ENCODE data around the gene SGSM2. TPM values are rescaled to one million over a fixed set of nuclear protein-coding genes. Genes with fewer than 3 reads are reported as not detected.

SGSM2 gene
- total RNA-seq, 1 donor from 2014 or later, result 39.1 TPM

DNA sequence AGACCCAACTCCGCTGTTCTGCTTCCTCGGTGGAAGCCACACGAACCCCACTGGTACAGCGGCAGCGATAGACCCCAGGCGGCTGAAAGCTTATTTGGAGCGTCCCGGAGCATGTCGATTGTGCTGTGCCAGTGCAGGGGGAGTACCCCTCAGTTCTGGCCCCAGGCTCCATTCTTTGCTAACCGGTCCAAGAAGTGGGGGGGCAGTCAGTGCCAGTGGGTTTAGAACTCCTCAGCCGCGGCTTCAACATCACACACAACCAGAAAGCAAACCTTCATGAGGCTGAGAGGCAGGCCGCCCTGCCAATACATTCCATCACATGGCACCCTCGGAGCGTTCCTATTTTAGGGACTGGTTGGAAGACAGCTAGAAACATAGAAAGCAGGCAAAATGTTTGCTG lies 65.2 kb downstream of the SGSM2 start:
- no peaks in the 10 kb centered on the region for H3K9me3 Mint-ChIP-seq
- H3K4me3 Mint-ChIP-seq, result peak overlapping the region; percentile 77
- H3K4me1 Mint-ChIP-seq (ENCODE audit: low read depth), result peaks cover 54% of the 10 kb centered on the region
- H3K27ac Mint-ChIP-seq, result peak overlapping the region; percentile 82
- DNase-seq (ENCODE audit: low spot score), result no peak
- H3K36me3 Mint-ChIP-seq (ENCODE audit: low read depth), result peaks cover 10% of the 10 kb centered on the region
- H3K27me3 Mint-ChIP-seq (ENCODE audit: insufficient read depth), result no peaks in the 10 kb centered on the region
- intact Hi-C loops (cut with micrococcal nuclease), result loop anchor here (5.0 kb wide), 1 partner anchor 110 kb away; the partner anchor contains the start of gene METTL16

DNA sequence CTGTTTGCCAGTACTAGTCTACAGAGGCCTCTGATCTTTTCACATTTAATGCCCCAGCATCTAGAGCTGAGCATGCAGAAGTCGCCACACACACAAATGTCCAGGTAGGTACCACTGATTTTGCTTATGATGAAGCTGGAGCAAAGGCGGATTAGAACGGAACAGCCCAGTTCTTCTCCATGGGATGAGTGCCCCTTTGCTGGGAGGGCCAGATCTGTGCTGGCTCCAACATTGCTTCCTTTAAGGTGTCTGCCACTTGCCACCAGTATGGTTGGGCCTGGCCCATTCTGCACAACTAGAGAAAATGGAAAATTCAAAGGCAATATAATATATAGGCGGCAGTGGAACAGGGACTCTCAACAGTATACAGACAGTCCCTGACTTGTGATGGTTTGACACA lies 65.7 kb downstream of the SGSM2 start:
- DNase-seq (ENCODE audit: low spot score), result no peak
- H3K4me1 Mint-ChIP-seq (ENCODE audit: low read depth), result peaks cover 49% of the 10 kb centered on the region
- intact Hi-C loops (cut with micrococcal nuclease), result loop anchor here (5.0 kb wide), 1 partner anchor 109 kb away; the partner anchor contains the start of gene METTL16
- H3K27me3 Mint-ChIP-seq (ENCODE audit: insufficient read depth), result no peaks in the 10 kb centered on the region
- peak overlapping the region; percentile 77 for H3K4me3 Mint-ChIP-seq
- H3K36me3 Mint-ChIP-seq (ENCODE audit: low read depth), result peaks cover 10% of the 10 kb centered on the region
- H3K9me3 Mint-ChIP-seq, result no peaks in the 10 kb centered on the region
- H3K27ac Mint-ChIP-seq, result no peak overlapping the region

DNA sequence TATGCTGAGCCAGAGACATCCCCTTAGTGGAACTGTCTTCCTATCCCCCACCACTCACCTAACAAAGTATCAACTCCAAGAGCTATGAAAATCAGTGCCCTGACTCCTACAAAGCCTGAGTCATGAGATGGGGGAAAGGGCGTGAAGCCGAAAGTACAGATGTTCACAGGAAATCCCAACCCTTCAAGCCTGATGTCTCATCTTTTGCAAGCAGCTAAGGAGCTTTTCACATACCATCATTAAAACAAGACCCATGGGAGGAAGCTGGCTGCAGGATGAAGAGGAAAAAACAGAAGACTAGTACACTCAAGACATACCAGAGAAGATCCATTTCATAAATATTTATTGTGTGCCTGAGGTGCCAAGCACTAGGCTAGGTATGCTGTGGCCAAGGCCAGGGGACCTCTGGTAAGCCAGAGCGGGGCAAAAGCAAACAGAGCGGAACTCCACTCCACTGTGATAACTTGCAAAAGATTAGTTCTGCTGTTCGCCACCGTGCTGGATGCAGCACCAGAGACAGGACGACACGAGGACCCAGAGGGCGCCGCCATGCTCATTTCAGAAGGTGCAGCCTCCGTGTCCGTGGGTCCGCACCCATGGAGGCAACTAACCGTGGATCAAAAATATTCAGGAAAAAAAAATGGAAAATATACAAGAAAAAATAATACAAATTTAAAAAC lies 68.1 kb downstream of the SGSM2 start:
- Mint-ChIP-seq H3K4me1 (ENCODE audit: low read depth) (peaks cover 41% of the 10 kb centered on the region), H3K4me3 (no peak overlapping the region)
- DNase-seq (ENCODE audit: low spot score), result no peak

DNA sequence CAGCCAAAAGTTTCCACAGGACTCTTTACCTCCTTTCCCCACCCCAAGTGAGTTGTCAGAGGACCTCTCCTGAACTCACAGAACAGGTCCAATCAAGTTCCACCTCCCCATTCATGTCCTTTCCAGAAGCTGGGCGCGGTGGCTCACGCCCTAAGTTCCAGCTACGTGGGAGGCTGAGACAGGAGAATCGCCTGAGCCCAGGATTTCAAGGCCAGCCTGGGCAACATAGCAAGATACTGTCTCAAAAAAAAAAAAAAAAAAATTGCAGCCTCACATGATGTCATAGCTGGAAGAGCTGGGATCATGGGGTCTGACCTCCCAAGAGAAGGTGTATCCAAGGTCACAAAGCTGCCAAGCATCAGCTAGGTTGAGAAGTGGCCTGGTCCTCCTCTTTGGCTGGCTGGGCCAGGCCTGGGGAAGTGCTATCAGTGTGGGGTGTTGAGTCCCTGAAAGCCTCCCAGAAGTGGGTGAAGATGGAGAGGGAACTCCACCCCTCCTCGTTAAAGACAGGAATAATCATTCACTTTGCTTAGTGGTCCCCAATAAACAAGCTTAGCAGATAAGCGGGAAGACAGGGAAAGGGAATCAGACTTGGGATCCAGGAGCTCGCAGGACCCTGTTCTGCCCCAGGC lies 69.1 kb downstream of the SGSM2 start:
- Mint-ChIP-seq H3K9me3 (no peaks in the 10 kb centered on the region), H3K36me3 (ENCODE audit: low read depth) (peaks cover 15% of the 10 kb centered on the region), H3K27ac (peak overlapping the region; percentile 18), H3K27me3 (ENCODE audit: insufficient read depth) (no peaks in the 10 kb centered on the region), H3K4me1 (ENCODE audit: low read depth) (peaks cover 39% of the 10 kb centered on the region), H3K4me3 (no peak overlapping the region)
- intact Hi-C loops (cut with micrococcal nuclease), result no loop called here
- no peak for DNase-seq (ENCODE audit: low spot score)

More for the DNA sequence above, 68.1 kb downstream of the SGSM2 start:
- no peaks in the 10 kb centered on the region for H3K27me3 Mint-ChIP-seq (ENCODE audit: insufficient read depth)
- no peaks in the 10 kb centered on the region for H3K9me3 Mint-ChIP-seq
- no peak overlapping the region for H3K27ac Mint-ChIP-seq
- H3K36me3 Mint-ChIP-seq (ENCODE audit: low read depth), result peaks cover 10% of the 10 kb centered on the region
- intact Hi-C loops (cut with micrococcal nuclease), result no loop called here

DNA sequence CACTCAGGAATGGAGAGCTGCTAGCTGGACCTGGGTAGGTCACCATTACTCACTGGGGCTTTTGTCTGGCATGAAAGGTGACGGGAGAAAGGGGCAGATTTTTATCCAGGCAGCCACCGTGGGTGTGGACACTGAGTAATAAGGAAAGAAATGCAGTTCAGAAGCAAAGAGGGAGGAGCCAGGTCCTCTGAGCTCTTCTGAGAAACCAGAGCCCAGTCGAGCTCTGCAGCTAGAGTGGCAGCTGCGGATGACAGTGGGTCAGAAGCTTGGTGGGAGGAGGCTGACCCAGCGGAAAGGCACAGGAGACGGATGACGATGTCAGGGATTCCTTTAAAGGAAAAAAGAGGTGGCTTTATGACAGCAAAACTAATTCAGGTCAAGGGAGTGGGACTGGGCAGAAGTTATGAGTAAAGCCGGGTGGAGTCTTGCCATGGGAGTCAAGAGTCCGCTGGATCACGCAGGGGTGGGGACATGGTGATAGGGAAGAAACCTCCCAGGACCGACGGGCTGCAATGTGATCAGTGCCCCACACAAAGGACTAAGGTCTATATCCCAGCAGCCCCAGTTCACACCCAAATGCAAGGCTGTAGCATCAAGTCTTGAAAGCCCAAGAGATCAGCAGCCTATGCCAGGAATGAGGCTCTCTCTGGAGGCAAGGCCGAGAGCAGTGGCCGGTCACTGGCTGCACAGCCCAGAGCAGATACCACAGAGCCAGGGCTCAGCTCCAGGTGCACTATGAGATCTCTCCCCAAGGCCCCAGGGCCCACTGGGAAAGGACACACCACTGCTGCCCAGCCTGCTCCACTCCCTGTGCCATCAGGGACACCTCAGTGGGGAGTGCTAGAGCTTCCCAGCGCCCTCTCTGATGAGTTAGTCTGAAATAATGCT lies 69.8 kb downstream of the SGSM2 start:
- Mint-ChIP-seq H3K27ac (peak overlapping the region; percentile 27), H3K4me3 (peak overlapping the region; percentile 11), H3K4me1 (ENCODE audit: low read depth) (peaks cover 34% of the 10 kb centered on the region), H3K27me3 (ENCODE audit: insufficient read depth) (no peaks in the 10 kb centered on the region), H3K36me3 (ENCODE audit: low read depth) (peaks cover 15% of the 10 kb centered on the region), H3K9me3 (no peaks in the 10 kb centered on the region)
- DNase-seq (ENCODE audit: low spot score), result no peak
- intact Hi-C loops (cut with micrococcal nuclease), result no loop called here

DNA sequence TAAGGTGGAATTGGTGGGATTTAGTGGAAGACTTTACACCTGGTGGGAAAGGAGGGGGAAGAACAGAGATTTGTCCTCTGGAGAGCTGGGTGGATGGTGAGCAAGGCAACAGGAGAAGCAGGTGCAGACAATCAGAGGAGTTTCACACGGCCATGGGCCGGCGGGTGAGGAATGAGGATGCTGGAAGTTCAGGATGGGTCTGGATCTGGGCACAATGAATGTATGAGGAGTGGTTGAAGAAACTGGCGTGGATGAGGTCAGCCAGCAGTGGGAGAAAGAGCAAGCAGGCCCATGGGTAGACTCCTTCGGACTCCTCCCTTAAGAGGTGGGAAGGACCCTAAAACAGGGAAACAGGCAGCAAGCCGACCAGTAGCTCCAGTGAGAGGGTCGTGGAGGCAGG lies 73.7 kb downstream of the SGSM2 start:
- Mint-ChIP-seq H3K27me3 (ENCODE audit: insufficient read depth) (no peaks in the 10 kb centered on the region), H3K4me1 (ENCODE audit: low read depth) (peaks cover 11% of the 10 kb centered on the region), H3K4me3 (no peak overlapping the region), H3K27ac (no peak overlapping the region), H3K9me3 (no peaks in the 10 kb centered on the region), H3K36me3 (ENCODE audit: low read depth) (peaks cover 13% of the 10 kb centered on the region)
- DNase-seq (ENCODE audit: low spot score), result no peak
- intact Hi-C loops (cut with micrococcal nuclease), result no loop called here

DNA sequence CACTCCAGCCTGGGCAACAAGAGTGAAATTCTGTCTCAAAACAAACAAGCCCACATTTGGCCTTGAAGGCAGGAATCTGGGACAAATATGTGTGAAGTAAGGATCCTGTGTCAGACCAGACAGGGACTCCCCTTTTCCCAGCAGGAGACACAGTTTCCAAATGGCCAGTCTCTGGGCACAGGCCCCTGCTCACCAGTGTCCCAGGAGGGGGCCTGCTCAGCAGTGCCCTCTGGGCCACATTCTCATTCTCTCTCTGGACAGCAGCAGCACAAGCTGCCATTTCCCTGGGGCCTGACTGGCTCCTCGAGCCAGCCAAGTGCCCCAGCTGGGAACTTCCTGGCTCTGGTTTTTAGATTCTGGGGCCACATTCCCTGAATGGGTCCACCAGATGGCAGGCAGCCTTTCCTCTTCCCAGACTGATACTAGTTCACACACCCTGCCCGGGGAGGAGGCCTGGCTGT lies 75.3 kb downstream of the SGSM2 start:
- H3K9me3 Mint-ChIP-seq, result no peaks in the 10 kb centered on the region
- no peaks in the 10 kb centered on the region for H3K27me3 Mint-ChIP-seq (ENCODE audit: insufficient read depth)
- H3K4me3 Mint-ChIP-seq, result no peak overlapping the region
- no peaks in the 10 kb centered on the region for H3K4me1 Mint-ChIP-seq (ENCODE audit: low read depth)
- peaks cover 11% of the 10 kb centered on the region for H3K36me3 Mint-ChIP-seq (ENCODE audit: low read depth)
- H3K27ac Mint-ChIP-seq, result no peak overlapping the region
- intact Hi-C loops (cut with micrococcal nuclease), result no loop called here
- DNase-seq (ENCODE audit: low spot score), result no peak

DNA sequence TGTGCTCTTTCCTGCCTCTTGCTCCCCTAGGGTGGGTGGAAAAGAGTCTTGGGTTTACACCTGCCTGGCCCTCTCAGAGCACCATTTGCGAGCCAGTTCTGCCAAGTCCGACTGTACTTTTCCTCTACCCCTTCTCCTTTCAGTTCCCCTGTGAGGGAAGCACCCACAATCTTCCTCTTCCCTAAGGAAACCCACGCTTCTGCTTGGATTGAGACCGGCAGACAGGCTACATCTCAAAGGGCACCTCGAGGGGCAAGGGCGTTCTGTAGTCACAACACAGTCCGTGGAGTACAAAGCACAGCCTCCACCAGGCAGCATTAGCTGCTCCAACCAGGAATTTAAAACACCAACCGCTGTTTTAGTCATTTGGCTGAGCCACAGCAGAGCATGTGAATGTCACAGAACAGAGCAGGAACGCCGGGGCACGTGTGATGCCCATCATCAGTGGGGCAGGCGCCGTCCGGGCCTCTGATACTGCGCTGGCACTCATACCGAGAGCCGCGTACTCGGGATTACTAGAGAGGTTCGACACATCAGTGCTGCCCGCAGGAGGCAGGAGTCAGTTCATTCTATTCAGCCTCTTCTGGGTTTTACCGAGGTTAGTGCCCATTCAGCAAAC lies 77.3 kb downstream of the SGSM2 start:
- Mint-ChIP-seq H3K4me3 (no peak overlapping the region), H3K9me3 (no peaks in the 10 kb centered on the region), H3K27ac (no peak overlapping the region), H3K27me3 (ENCODE audit: insufficient read depth) (no peaks in the 10 kb centered on the region), H3K4me1 (ENCODE audit: low read depth) (no peaks in the 10 kb centered on the region), H3K36me3 (ENCODE audit: low read depth) (peaks cover 15% of the 10 kb centered on the region)
- intact Hi-C loops (cut with micrococcal nuclease), result loop anchor here (5.0 kb wide), 1 partner anchor 77 kb away; the partner anchor contains the start of genes SGSM2 and TSR1
- DNase-seq (ENCODE audit: low spot score), result no peak

DNA sequence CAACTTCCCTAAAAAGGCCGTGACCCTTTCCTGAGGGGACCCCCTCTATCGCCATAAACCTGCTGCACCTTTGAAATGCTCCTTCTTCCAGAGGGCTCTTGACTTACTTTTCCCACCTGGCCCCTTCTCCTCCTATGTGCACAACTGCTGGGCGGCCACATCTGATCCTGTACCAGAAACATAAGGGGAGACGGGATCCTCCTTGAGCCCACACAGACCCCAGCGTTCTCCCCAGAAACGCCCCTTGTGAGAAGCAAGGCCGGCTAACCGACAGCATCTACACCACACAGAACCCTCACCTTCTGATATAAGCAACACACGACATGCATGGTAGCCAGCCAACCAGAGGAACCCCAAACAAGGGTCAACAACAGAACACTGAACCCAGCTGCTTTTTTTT lies 77.8 kb downstream of the SGSM2 start:
- no peak for DNase-seq (ENCODE audit: low spot score)
- no peaks in the 10 kb centered on the region for H3K4me1 Mint-ChIP-seq (ENCODE audit: low read depth)
- no peaks in the 10 kb centered on the region for H3K27me3 Mint-ChIP-seq (ENCODE audit: insufficient read depth)
- intact Hi-C loops (cut with micrococcal nuclease), result loop anchor here (5.0 kb wide), 1 partner anchor 78 kb away; the partner anchor contains the start of genes SGSM2 and TSR1
- H3K4me3 Mint-ChIP-seq, result no peak overlapping the region
- no peak overlapping the region for H3K27ac Mint-ChIP-seq
- H3K9me3 Mint-ChIP-seq, result no peaks in the 10 kb centered on the region
- peaks cover 18% of the 10 kb centered on the region for H3K36me3 Mint-ChIP-seq (ENCODE audit: low read depth)

DNA sequence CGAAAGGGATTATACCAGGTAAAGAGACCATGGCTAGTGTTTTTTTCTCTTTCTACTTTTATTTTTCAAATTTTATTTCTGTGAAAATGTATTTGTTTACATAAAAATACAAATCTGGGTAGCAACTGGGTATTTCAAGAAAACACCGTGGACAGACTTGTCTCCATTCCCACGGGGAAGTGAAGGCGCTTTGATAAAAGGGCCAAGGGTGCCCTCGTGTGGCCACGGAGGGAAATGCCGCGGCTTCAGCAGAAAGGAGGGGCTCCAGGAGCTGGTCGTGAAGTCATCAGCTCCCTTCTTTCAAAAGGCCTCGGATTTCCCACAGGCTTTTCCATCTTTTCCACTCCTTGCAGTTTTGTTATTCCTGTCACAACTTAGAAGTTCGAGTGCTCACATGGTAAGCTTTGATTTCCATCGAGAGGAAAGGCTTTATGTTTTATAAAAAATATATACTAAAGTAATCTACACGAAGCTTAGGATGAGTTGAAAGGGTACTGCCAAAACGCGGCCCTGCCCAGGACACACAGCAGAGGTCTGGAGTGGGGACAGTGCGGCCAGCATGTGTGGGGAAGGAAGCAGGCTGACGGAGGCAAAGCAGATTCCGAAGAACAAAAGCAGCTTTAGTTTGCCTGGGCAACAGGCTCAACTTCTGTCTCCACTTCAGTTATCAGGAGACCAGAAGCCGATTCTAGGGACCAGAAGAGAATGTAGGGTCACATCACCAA lies 78.9 kb downstream of the SGSM2 start:
- H3K9me3 Mint-ChIP-seq, result no peaks in the 10 kb centered on the region
- intact Hi-C loops (cut with micrococcal nuclease), result loop anchor here (1.0 to 5.0 kb wide), 3 partner anchors 15 to 79 kb away; partner anchors contain the start of genes MNT, SGSM2 and TSR1

DNA sequence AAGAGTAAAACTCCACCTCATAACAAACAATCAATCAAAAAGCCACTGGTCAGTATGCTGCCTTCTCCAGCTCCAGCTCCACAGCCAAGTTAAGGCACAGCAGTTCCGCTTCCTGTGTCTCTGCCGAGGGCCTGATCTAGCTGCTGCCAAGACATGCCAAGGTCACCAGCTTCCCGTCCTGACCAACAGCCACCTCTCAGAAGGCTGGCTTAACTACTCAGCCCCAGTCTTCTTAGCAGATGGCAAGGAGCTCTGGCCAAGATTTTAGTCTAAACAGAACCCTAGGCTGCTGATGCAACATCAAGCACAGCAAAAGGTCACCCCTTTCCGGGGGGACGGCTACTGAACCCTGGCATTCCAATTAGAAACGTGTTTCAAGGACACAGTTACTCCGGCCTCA lies 81.3 kb downstream of the SGSM2 start:
- no peak overlapping the region for H3K27ac Mint-ChIP-seq
- intact Hi-C loops (cut with micrococcal nuclease), result loop anchor here (5.0 kb wide), 1 partner anchor 81 kb away; the partner anchor contains the start of genes SGSM2 and TSR1
- no peaks in the 10 kb centered on the region for H3K27me3 Mint-ChIP-seq (ENCODE audit: insufficient read depth)
- H3K4me1 Mint-ChIP-seq (ENCODE audit: low read depth), result no peaks in the 10 kb centered on the region
- no peak for DNase-seq (ENCODE audit: low spot score)
- H3K36me3 Mint-ChIP-seq (ENCODE audit: low read depth), result peaks cover 18% of the 10 kb centered on the region
- H3K4me3 Mint-ChIP-seq, result no peak overlapping the region
- no peaks in the 10 kb centered on the region for H3K9me3 Mint-ChIP-seq

More for the DNA sequence above, 78.9 kb downstream of the SGSM2 start:
- Mint-ChIP-seq H3K36me3 (ENCODE audit: low read depth) (peaks cover 18% of the 10 kb centered on the region), H3K27ac (no peak overlapping the region), H3K4me3 (no peak overlapping the region), H3K27me3 (ENCODE audit: insufficient read depth) (no peaks in the 10 kb centered on the region), H3K4me1 (ENCODE audit: low read depth) (no peaks in the 10 kb centered on the region)
- DNase-seq (ENCODE audit: low spot score), result peak; percentile 78

DNA sequence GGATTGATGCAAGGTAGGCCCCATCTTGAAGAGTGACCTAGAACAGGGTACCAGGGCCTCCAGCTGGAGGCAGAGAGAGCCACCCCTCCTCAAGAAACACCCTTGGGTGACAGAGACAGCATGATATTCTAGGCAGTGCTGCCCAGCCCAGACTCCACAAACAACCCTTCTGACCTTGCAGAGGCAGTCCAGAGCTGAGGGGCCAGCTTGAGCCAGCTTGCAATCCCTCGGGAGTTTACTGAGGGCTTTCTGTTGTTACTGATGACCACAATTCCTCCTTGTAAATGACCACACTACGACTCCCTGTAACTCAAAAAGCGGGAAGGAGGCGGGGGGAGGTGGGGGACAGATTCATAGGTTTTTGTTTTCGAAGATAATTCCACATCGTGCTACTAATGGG lies 82.2 kb downstream of the SGSM2 start:
- DNase-seq (ENCODE audit: low spot score), result no peak
- Mint-ChIP-seq H3K27ac (no peak overlapping the region), H3K4me1 (ENCODE audit: low read depth) (no peaks in the 10 kb centered on the region), H3K36me3 (ENCODE audit: low read depth) (peaks cover 15% of the 10 kb centered on the region), H3K9me3 (no peaks in the 10 kb centered on the region), H3K27me3 (ENCODE audit: insufficient read depth) (no peaks in the 10 kb centered on the region), H3K4me3 (no peak overlapping the region)
- intact Hi-C loops (cut with micrococcal nuclease), result loop anchor here (5.0 kb wide), 1 partner anchor 82 kb away; the partner anchor contains the start of genes SGSM2 and TSR1
